DOHH2 (cell line): Measurements from ENCODE around the gene FAM181A.

Source experiments
- H3F3A ChIP-seq: fragments of 200-600 bp; sonication (generic), shearing (Covaris generic); 2 replicates; pipeline ENCODE4 v1.6.0; 2016; ENCODE audit warnings: antibody characterized with exemption, mild to moderate bottlenecking; ENCODE audit not compliant: control insufficient read depth, insufficient read depth
- H3K27ac ChIP-seq: fragments of 200-600 bp; sonication (generic); 2 replicates; pipeline ENCODE4 v1.5.1; 2014; ENCODE audit warnings: low read depth, mild to moderate bottlenecking, low read length, moderate library complexity
- H3K27me3 ChIP-seq: fragments of 200-600 bp; sonication (generic); 2 replicates; pipeline ENCODE4 v1.6.1; 2014; ENCODE audit warnings: mild to moderate bottlenecking, low read length, mixed read lengths; ENCODE audit not compliant: control insufficient read depth
- H3K36me3 ChIP-seq: fragments of 200-600 bp; sonication (generic); 2 replicates; pipeline ENCODE4 v1.6.1; 2014; ENCODE audit warnings: mild to moderate bottlenecking, low read length, moderate library complexity, mixed read lengths; ENCODE audit not compliant: control insufficient read depth
- H3K4me1 ChIP-seq: fragments of 200-600 bp; sonication (generic); 2 replicates; pipeline ENCODE4 v1.6.1; 2014; ENCODE audit warnings: mild to moderate bottlenecking, low read length, mixed read lengths; ENCODE audit not compliant: control insufficient read depth
- H3K4me2 ChIP-seq: fragments of 200-600 bp; sonication (generic); 2 replicates; pipeline ENCODE4 v1.6.0; 2014; ENCODE audit warnings: mild to moderate bottlenecking, low read length, moderate library complexity
- H3K4me3 ChIP-seq: fragments of 200-600 bp; sonication (generic); 2 replicates; pipeline ENCODE4 v1.5.1; 2014; ENCODE audit warnings: mild to moderate bottlenecking, low read length, mixed read lengths
- H3K79me2 ChIP-seq: fragments of 200-600 bp; sonication (generic); 2 replicates; pipeline ENCODE4 v1.6.1; 2014; ENCODE audit warnings: mild to moderate bottlenecking, low read length, mixed read lengths; ENCODE audit not compliant: control insufficient read depth
- H3K9me2 ChIP-seq: fragments of 200-600 bp; sonication (generic); replicated peaks from 2 replicates; pipeline ENCODE4 v1.6.1; 2014; ENCODE audit warnings: mild to moderate bottlenecking, low read length, mixed read lengths; ENCODE audit not compliant: control insufficient read depth
- H3K9me3 ChIP-seq: fragments of 200-600 bp; sonication (generic); 2 replicates; pipeline ENCODE4 v1.6.1; 2014; ENCODE audit warnings: antibody characterized with exemption, low read length, mixed read lengths; ENCODE audit not compliant: control insufficient read depth, insufficient read depth
- H4K20me1 ChIP-seq: fragments of 200-600 bp; sonication (generic); 2 replicates; pipeline ENCODE4 v1.6.0; 2014; ENCODE audit warnings: low read depth, mild to moderate bottlenecking, antibody characterized with exemption, low read length, moderate library complexity; ENCODE audit not compliant: control insufficient read depth, insufficient read depth
- CTCF ChIP-seq: fragments of 200-600 bp; sonication (generic); IDR thresholded peaks from one replicate; pipeline ENCODE4 v1.5.1; 2014; ENCODE audit warnings: antibody characterized with exemption, mild to moderate bottlenecking, low read depth, low read length; ENCODE audit not compliant: poor library complexity, severe bottlenecking
- EZH2phosphoT487 ChIP-seq: fragments of 200-600 bp; sonication (generic); IDR thresholded peaks from 2 replicates; pipeline ENCODE4 v1.6.1; 2017; ENCODE audit warnings: borderline replicate concordance, mild to moderate bottlenecking, antibody characterized with exemption, low read length, moderate library complexity, mixed read lengths

The FAM181A gene

GRCh38 chr14:93926873-93927799 is at the start of gene FAM181A:
Gene FAM181A (plus strand): TSS chr14:93927344. CDS start chr14:93928286, 942 bp downstream.
- TF ChIP-seq CTCF (no peak), EZH2phosphoT487 (no peak)
- no peaks in the 10 kb centered on the region for H3K9me2 ChIP-seq
- no peak within 1 kb of the TSS for H3K4me2 ChIP-seq

GRCh38 chr14:93878212-93878611 is 48.9 kb upstream of the FAM181A start:
- Histone ChIP-seq H3K36me3 (no peaks in the 10 kb centered on the region), H3K4me3 (no peak overlapping the region), H3K9me2 (no peaks in the 10 kb centered on the region), H3K9me3 (no peaks in the 10 kb centered on the region), H3F3A (no peaks in the 10 kb centered on the region), H3K27ac (no peak overlapping the region), H3K4me1 (no peaks in the 10 kb centered on the region), H3K27me3 (no peaks in the 10 kb centered on the region), H4K20me1 (no peaks in the 10 kb centered on the region), H3K4me2 (no peak overlapping the region), H3K79me2 (no peaks in the 10 kb centered on the region)
- TF ChIP-seq CTCF (no peak), EZH2phosphoT487 (no peak)

More at GRCh38 chr14:93926873-93927799, at the start of gene FAM181A:
- Histone ChIP-seq H3F3A (no peaks in the 10 kb centered on the region), H3K4me1 (no peaks in the 10 kb centered on the region), H3K27me3 (no peaks in the 10 kb centered on the region), H3K36me3 (no peaks in the 10 kb centered on the region), H4K20me1 (no peaks in the 10 kb centered on the region), H3K9me3 (no peaks in the 10 kb centered on the region), H3K27ac (no peak within 1 kb of the TSS), H3K79me2 (no peaks in the 10 kb centered on the region), H3K4me3 (no peak within 1 kb of the TSS)

GRCh38 chr14:93878871-93879270 is 48.3 kb upstream of the FAM181A start:
- Histone ChIP-seq H3K9me3 (no peaks in the 10 kb centered on the region), H3K79me2 (no peaks in the 10 kb centered on the region), H3K4me1 (no peaks in the 10 kb centered on the region), H3K4me2 (no peak overlapping the region), H4K20me1 (no peaks in the 10 kb centered on the region), H3K36me3 (no peaks in the 10 kb centered on the region), H3K27me3 (no peaks in the 10 kb centered on the region), H3F3A (no peaks in the 10 kb centered on the region), H3K4me3 (no peak overlapping the region), H3K9me2 (no peaks in the 10 kb centered on the region), H3K27ac (no peak overlapping the region)
- no peak for TF ChIP-seq EZH2phosphoT487
- no peak for TF ChIP-seq CTCF
